Loucy (cell line): Measurements from ENCODE around the gene NHERF1.

Experiments
- H2AFZ ChIP-seq: fragments of 200-600 bp; sonication (generic); 2 replicates; pipeline ENCODE4 v1.6.0; 2016; ENCODE audit warnings: antibody characterized with exemption, mild to moderate bottlenecking, low read length, moderate library complexity
- H3F3A ChIP-seq: fragments of 200-600 bp; 2 replicates; pipeline ENCODE4 v1.6.0; 2016; ENCODE audit warnings: antibody characterized with exemption, low read depth, mild to moderate bottlenecking
- H3K27me3 ChIP-seq: fragments of 200-600 bp; sonication (generic); 2 replicates; pipeline ENCODE4 v1.6.1; 2014; ENCODE audit warnings: low read length, mild to moderate bottlenecking; ENCODE audit not compliant: insufficient read depth, poor library complexity, severe bottlenecking
- H3K36me3 ChIP-seq: fragments of 200-600 bp; sonication (generic); 2 replicates; pipeline ENCODE4 v1.6.1; 2016; ENCODE audit warnings: low read length; ENCODE audit not compliant: insufficient read depth
- H3K4me1 ChIP-seq: fragments of 200-600 bp; sonication (generic); 2 replicates; pipeline ENCODE4 v1.5.1; 2014; ENCODE audit warnings: low read length, mild to moderate bottlenecking; ENCODE audit not compliant: insufficient read depth, poor library complexity, severe bottlenecking
- H3K4me2 ChIP-seq: fragments of 200-600 bp; sonication (generic); 2 replicates; pipeline ENCODE4 v1.6.0; 2014; ENCODE audit warnings: antibody characterized with exemption, low read length, low read depth, mild to moderate bottlenecking; ENCODE audit not compliant: poor library complexity, severe bottlenecking
- H3K4me3 ChIP-seq: fragments of 200-600 bp; sonication (generic); 2 replicates; pipeline ENCODE4 v1.5.1; 2014; ENCODE audit warnings: low read length, mild to moderate bottlenecking, mixed read lengths; ENCODE audit not compliant: poor library complexity, severe bottlenecking
- H3K79me2 ChIP-seq: fragments of 200-600 bp; sonication (generic); 2 replicates; pipeline ENCODE4 v1.6.1; 2014; ENCODE audit warnings: low read length; ENCODE audit not compliant: insufficient read depth
- H3K9ac ChIP-seq: fragments of 200-600 bp; sonication (generic); 2 replicates; pipeline ENCODE4 v1.6.0; 2014; ENCODE audit warnings: mild to moderate bottlenecking, low read depth, low read length, moderate library complexity; ENCODE audit not compliant: poor library complexity, severe bottlenecking
- H3K9me2 ChIP-seq: fragments of 200-600 bp; sonication (generic); replicated peaks from 2 replicates; pipeline ENCODE4 v1.6.1; 2016; ENCODE audit warnings: low read depth, low read length, mixed read lengths
- H3K9me3 ChIP-seq: fragments of 200-600 bp; sonication (generic); 2 replicates; pipeline ENCODE4 v1.6.1; 2014; ENCODE audit warnings: mild to moderate bottlenecking, antibody characterized with exemption, low read length, low read depth; ENCODE audit not compliant: insufficient read depth
- H4K20me1 ChIP-seq: fragments of 200-600 bp; sonication (generic); 2 replicates; pipeline ENCODE4 v1.6.0; 2014; ENCODE audit warnings: antibody characterized with exemption, low read length, mild to moderate bottlenecking; ENCODE audit not compliant: insufficient read depth, poor library complexity, severe bottlenecking
- EZH2phosphoT487 ChIP-seq: fragments of 200-600 bp; IDR thresholded peaks from 2 replicates; pipeline ENCODE4 v1.6.1; 2018; ENCODE audit warnings: antibody characterized with exemption, mild to moderate bottlenecking, moderate library complexity, borderline replicate concordance
- TF ChIP-seq, protein P1 (sequence below): fragments of 200-600 bp; sonication (generic); conservative IDR thresholded peaks from 2 replicates; pipeline ENCODE4 v1.5.1; 2014; ENCODE audit warnings: mild to moderate bottlenecking, antibody characterized with exemption, low read length

NHERF1 gene

DNA sequence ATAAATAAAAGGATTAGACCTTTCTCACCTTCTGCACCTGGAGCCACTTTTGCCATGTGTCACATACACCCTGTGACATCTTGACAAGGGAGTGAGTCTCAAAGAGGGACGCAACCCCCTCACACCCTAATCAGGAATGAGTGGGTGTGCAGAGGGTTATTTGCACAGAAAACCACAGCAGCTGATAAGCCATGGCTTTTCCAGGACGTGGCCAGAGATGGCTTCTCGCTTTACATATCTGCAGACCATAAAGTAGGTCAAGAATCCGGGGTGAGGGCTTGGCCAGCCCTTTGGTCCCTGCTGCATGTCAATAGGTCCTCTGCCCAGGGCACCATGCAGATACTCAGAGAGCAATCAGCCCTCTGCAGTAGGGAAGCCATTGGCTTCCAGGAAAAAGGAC, 33.3 kb upstream of the NHERF1 start:
- TF ChIP-seq EZH2phosphoT487: no peak
- TF ChIP-seq, protein P1, sequence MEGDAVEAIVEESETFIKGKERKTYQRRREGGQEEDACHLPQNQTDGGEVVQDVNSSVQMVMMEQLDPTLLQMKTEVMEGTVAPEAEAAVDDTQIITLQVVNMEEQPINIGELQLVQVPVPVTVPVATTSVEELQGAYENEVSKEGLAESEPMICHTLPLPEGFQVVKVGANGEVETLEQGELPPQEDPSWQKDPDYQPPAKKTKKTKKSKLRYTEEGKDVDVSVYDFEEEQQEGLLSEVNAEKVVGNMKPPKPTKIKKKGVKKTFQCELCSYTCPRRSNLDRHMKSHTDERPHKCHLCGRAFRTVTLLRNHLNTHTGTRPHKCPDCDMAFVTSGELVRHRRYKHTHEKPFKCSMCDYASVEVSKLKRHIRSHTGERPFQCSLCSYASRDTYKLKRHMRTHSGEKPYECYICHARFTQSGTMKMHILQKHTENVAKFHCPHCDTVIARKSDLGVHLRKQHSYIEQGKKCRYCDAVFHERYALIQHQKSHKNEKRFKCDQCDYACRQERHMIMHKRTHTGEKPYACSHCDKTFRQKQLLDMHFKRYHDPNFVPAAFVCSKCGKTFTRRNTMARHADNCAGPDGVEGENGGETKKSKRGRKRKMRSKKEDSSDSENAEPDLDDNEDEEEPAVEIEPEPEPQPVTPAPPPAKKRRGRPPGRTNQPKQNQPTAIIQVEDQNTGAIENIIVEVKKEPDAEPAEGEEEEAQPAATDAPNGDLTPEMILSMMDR: no peak
- H3F3A ChIP-seq: no peaks in the 10 kb centered on the region
- H3K9me3 ChIP-seq: no peaks in the 10 kb centered on the region
- H3K36me3 ChIP-seq: no peaks in the 10 kb centered on the region
- H4K20me1 ChIP-seq: no peaks in the 10 kb centered on the region
- H3K4me3 ChIP-seq: no peak overlapping the region
- H3K4me2 ChIP-seq: no peak overlapping the region
- H3K9ac ChIP-seq: no peak overlapping the region
- H3K9me2 ChIP-seq: no peaks in the 10 kb centered on the region
- H3K27me3 ChIP-seq: no peaks in the 10 kb centered on the region
- no peak overlapping the region for H2AFZ ChIP-seq
- H3K79me2 ChIP-seq: no peaks in the 10 kb centered on the region
- no peaks in the 10 kb centered on the region for H3K4me1 ChIP-seq

DNA sequence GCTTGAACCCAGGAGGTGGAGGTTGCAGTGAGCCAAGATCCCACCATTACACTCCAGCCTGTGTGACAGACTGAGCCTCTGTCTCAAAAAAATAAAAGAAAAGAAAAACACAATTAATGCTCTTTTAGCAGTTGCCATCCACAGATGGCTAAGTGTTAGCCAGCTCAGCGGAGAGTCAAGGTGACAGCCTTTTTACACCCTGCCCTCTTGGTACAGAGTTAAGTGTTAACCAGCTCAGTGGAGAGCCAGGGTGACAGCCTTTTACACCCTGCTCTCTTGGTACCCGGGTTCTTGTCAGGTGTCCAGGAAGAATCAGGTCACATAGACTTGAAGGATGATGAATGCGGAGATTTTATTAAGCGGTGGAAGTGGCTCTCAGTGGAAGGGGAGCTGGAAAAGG, 27.9 kb upstream of the NHERF1 start:
- H3K9me2 ChIP-seq: no peaks in the 10 kb centered on the region
- H3F3A ChIP-seq: no peaks in the 10 kb centered on the region
- peaks cover 15% of the 10 kb centered on the region for H3K4me1 ChIP-seq
- H3K4me2 ChIP-seq: no peak overlapping the region
- no peaks in the 10 kb centered on the region for H4K20me1 ChIP-seq
- H2AFZ ChIP-seq: no peak overlapping the region
- no peaks in the 10 kb centered on the region for H3K27me3 ChIP-seq
- TF ChIP-seq, protein P1: no peak
- no peak for TF ChIP-seq EZH2phosphoT487
- H3K9me3 ChIP-seq: no peaks in the 10 kb centered on the region
- no peaks in the 10 kb centered on the region for H3K36me3 ChIP-seq
- no peak overlapping the region for H3K4me3 ChIP-seq
- no peak overlapping the region for H3K9ac ChIP-seq
- H3K79me2 ChIP-seq: no peaks in the 10 kb centered on the region

DNA sequence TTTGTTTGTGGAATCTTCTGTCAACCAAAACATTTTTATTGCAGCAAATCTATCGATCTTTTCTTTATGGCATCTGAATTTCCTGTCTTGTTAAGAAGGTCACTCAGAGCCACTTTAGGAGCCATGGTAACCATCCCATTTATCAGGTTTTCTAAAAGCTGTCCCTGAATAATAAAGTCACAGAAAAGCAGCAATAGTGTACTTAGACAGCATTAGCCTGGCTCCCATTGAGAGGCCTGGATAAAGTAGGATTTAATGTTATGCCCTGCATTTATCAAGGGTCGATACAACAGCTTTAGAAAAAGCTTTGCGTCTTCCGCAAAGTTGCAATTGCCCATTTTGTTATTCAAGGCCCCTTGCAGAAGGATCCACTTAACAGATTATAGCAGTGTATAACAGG, 25.6 kb upstream of the NHERF1 start:
- H3K9ac ChIP-seq: no peak overlapping the region
- H3F3A ChIP-seq: no peaks in the 10 kb centered on the region
- H4K20me1 ChIP-seq: no peaks in the 10 kb centered on the region
- H3K9me2 ChIP-seq: no peaks in the 10 kb centered on the region
- no peaks in the 10 kb centered on the region for H3K36me3 ChIP-seq
- H3K4me3 ChIP-seq: no peak overlapping the region
- H2AFZ ChIP-seq: no peak overlapping the region
- TF ChIP-seq, protein P1: no peak
- TF ChIP-seq EZH2phosphoT487: no peak
- H3K4me2 ChIP-seq: no peak overlapping the region
- H3K9me3 ChIP-seq: no peaks in the 10 kb centered on the region
- no peaks in the 10 kb centered on the region for H3K27me3 ChIP-seq
- peaks cover 15% of the 10 kb centered on the region for H3K4me1 ChIP-seq
- H3K79me2 ChIP-seq: no peaks in the 10 kb centered on the region
